ENCODE measurements around the gene ONECUT1.
A peak's percentile ranks its signal among the peaks of the same experiment; 100 is the strongest.

Gene ONECUT1

DNA sequence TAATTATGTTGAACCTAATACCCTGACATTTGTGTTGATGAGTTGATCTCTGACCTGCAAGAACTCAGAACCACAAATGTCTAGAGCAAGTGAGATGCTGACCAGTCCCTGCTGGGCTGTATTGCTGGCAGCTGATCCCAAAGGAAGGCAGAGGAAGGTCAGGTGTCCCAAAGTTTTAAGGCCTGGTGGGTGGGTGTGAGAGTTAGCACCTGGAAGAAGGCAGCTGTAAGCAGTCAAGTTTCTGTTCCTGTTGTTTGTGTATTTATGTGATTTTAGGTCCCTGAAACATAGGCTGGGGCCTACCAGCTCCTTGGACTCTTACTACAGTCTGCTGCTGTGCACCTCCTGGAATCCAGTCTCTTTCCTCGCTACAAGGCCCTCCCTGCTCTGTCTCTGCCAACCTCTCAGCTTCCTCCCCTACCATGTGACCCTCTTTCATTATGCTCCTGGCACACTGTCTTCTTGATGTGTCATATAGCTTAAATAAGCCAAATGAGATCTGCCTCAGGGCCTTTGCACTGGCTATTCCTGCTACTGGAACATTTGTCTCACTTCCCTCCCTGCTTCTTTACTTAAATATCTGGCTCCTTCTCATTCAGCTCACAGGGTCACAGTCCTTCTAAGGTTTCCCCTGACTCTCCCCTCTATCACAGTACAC lies 80.0 kb downstream of the ONECUT1 start:
- no peak overlapping the region; the same call in 1 of the 2 replicates for H3K9ac ChIP-seq
- H3K4me2 ChIP-seq: peak overlapping the region; percentile 72; the same call in 1 of the 2 replicates
- H3K4me3 ChIP-seq (IDR thresholded peaks at IDR 0.05; ENCODE audit: insufficient read depth, low read depth, low read length): no peak overlapping the region

DNA sequence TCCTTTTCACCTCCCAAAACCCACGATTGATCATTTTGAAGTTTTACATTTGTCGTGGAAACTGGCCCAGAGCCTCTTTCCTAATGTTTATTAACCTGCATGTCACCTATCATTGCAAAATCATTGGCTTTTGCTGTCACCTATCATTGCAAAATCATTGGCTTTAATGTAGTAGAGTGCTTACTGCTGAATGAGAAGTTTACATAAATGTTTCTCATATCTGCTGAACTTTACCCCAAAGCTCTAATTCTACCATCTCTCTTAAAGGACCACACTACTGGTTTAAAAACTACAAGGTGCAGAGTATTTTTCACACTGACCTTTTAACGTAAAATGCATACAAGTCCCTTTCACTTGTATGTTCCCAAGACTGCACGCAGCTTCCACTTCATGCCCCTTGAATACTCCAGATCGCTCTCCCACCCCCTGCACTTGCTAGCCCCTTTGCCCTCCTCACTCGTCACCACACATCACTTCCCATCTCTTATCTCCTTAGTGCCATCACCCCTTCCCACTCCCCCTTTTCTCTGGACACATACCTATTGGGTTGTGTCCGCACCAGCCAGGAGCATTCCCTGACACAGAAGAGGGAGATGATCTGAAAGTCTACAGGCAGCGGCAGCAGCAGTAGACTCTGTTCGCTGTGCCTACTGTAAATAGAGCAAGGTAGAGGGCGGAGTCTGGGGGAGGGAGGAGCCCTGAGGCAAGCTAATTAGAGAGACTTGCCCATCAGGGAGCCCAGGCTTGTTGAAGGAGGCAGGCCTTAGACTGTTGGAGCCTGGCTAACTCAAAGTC lies 80.8 kb downstream of the ONECUT1 start:
- no peak overlapping the region for H3K4me3 ChIP-seq (IDR thresholded peaks at IDR 0.05; ENCODE audit: insufficient read depth, low read depth, low read length)
- no peaks in the 10 kb centered on the region for H4K20me1 ChIP-seq (ENCODE audit: insufficient read depth)
- H3K4me1 ChIP-seq (ENCODE audit: low read depth, poor library complexity, severe bottlenecking): peaks cover 37% of the 10 kb centered on the region
- no peak overlapping the region; the same call in 1 of the 2 replicates for H3K9ac ChIP-seq
- peak overlapping the region; percentile 84 for H2AFZ ChIP-seq (ENCODE audit: low read depth)
- no peaks in the 10 kb centered on the region for H3K27me3 ChIP-seq (ENCODE audit: insufficient read depth, low read depth)
- H3K4me2 ChIP-seq: peak overlapping the region; percentile 72
- H3K36me3 ChIP-seq (ENCODE audit: insufficient read depth): no peaks in the 10 kb centered on the region
- H3K27ac ChIP-seq: peak overlapping the region; percentile 43
- TF ChIP-seq, protein P1, sequence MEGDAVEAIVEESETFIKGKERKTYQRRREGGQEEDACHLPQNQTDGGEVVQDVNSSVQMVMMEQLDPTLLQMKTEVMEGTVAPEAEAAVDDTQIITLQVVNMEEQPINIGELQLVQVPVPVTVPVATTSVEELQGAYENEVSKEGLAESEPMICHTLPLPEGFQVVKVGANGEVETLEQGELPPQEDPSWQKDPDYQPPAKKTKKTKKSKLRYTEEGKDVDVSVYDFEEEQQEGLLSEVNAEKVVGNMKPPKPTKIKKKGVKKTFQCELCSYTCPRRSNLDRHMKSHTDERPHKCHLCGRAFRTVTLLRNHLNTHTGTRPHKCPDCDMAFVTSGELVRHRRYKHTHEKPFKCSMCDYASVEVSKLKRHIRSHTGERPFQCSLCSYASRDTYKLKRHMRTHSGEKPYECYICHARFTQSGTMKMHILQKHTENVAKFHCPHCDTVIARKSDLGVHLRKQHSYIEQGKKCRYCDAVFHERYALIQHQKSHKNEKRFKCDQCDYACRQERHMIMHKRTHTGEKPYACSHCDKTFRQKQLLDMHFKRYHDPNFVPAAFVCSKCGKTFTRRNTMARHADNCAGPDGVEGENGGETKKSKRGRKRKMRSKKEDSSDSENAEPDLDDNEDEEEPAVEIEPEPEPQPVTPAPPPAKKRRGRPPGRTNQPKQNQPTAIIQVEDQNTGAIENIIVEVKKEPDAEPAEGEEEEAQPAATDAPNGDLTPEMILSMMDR (conservative IDR thresholded peaks at IDR 0.05; ENCODE audit: low read depth, low read length): no peak
- no peaks in the 10 kb centered on the region for H3K79me2 ChIP-seq (ENCODE audit: insufficient read depth, low read depth)

More for the DNA sequence above, 80.0 kb downstream of the ONECUT1 start:
- H3K79me2 ChIP-seq (ENCODE audit: insufficient read depth, low read depth): no peaks in the 10 kb centered on the region
- H2AFZ ChIP-seq (ENCODE audit: low read depth): peak overlapping the region; percentile 84
- TF ChIP-seq, protein P1 (conservative IDR thresholded peaks at IDR 0.05; ENCODE audit: low read depth, low read length): no peak
- H3K4me1 ChIP-seq (ENCODE audit: low read depth, poor library complexity, severe bottlenecking): peaks cover 37% of the 10 kb centered on the region
- H3K27me3 ChIP-seq (ENCODE audit: insufficient read depth, low read depth): no peaks in the 10 kb centered on the region
- no peaks in the 10 kb centered on the region for H3K36me3 ChIP-seq (ENCODE audit: insufficient read depth)
- H4K20me1 ChIP-seq (ENCODE audit: insufficient read depth): no peaks in the 10 kb centered on the region
- H3K27ac ChIP-seq: peak overlapping the region; percentile 43

Data from KMS-11 (cell line).